Smooth muscle cell (in vitro differentiated cells): ENCODE results near the gene LPCAT1. TPM values are rescaled to one million over a fixed set of nuclear protein-coding genes. Genes with fewer than 3 reads are reported as not detected.

Experiments
- DNase-seq: peaks from one replicate; lab custom pipeline; 2025; ENCODE audit not compliant: unreplicated experiment; lab: John Stamatoyannopoulos, UW
- H2AFZ ChIP-seq: fragments of 200-600 bp; sonication (generic); 2 replicates; pipeline ENCODE4 v1.6.0; 2016; ENCODE audit warnings: antibody characterized with exemption, low read depth, mild to moderate bottlenecking
- H3F3A ChIP-seq: fragments of 200-600 bp; sonication (generic); 2 replicates; pipeline ENCODE4 v1.6.0; 2017; ENCODE audit warnings: antibody characterized with exemption, low read depth
- H3K27ac ChIP-seq: fragments of 200-600 bp; sonication (generic); 2 replicates; pipeline ENCODE4 v1.5.1; 2016; ENCODE audit warnings: low read depth, mild to moderate bottlenecking
- H3K27me3 ChIP-seq: fragments of 200-600 bp; sonication (generic); 2 replicates; pipeline ENCODE4 v1.6.1; 2016; ENCODE audit warnings: low read depth, mild to moderate bottlenecking
- H3K36me3 ChIP-seq: fragments of 200-600 bp; sonication (generic); 2 replicates; pipeline ENCODE4 v1.5.1; 2016; ENCODE audit warnings: low read depth
- H3K4me1 ChIP-seq: fragments of 200-600 bp; sonication (generic); 2 replicates; pipeline ENCODE4 v1.5.1; 2016; ENCODE audit warnings: low read depth
- H3K4me2 ChIP-seq: fragments of 200-600 bp; sonication (generic); 2 replicates; pipeline ENCODE4 v1.6.0; 2016; ENCODE audit warnings: mild to moderate bottlenecking
- H3K4me3 ChIP-seq: fragments of 200-600 bp; sonication (generic); 2 replicates; pipeline ENCODE4 v1.5.1; 2016; ENCODE audit warnings: mild to moderate bottlenecking
- H3K79me2 ChIP-seq: fragments of 200-600 bp; sonication (generic); 2 replicates; pipeline ENCODE4 v1.6.0; 2016; ENCODE audit warnings: low read depth, mild to moderate bottlenecking
- H3K9ac ChIP-seq: fragments of 200-600 bp; sonication (generic); 2 replicates; pipeline ENCODE4 v1.6.0; 2016; ENCODE audit warnings: low read depth
- H3K9me3 ChIP-seq: fragments of 200-600 bp; sonication (generic); replicated peaks from 2 replicates; pipeline ENCODE4 v1.5.1; 2016; ENCODE audit warnings: low read depth
- H4K20me1 ChIP-seq: fragments of 200-600 bp; sonication (generic); 2 replicates; pipeline ENCODE4 v1.6.0; 2016; ENCODE audit warnings: low read depth
- WGBS: methylation state at CpG from one replicate; pipeline ENCODE4 v1.1.7; 2016; ENCODE audit warnings: low lambda C conversion rate; 5-methylcytosine and 5-hydroxymethylcytosine counted together
- polyA plus RNA-seq: library from polyadenylated mRNA; unstranded; fragments of >200 nt; fragmentation: Nextera tagmentation; extraction: Ambion mirVana; gene quantifications from 2 replicates; pipeline ENCODE4 v1.2.1, GENCODE V29; 2016
- total RNA-seq: library from RNA; depleted of rRNA; stranded (reverse); fragments of >200 nt; gene quantifications from 2 replicates; pipeline ENCODE4 v1.2.3, GENCODE V29; 2014
- TF ChIP-seq, protein P1 (sequence below): fragments of 200-600 bp; sonication (generic); IDR thresholded peaks from 2 replicates; pipeline ENCODE4 v1.5.1; 2017; ENCODE audit warnings: borderline replicate concordance, mild to moderate bottlenecking, antibody characterized with exemption; ENCODE audit not compliant: insufficient read depth, poor library complexity, severe bottlenecking

Gene LPCAT1
- total and polyA plus RNA-seq, 2 experiments from 2014 or later = 42.7 to 50.1 TPM

DNA sequence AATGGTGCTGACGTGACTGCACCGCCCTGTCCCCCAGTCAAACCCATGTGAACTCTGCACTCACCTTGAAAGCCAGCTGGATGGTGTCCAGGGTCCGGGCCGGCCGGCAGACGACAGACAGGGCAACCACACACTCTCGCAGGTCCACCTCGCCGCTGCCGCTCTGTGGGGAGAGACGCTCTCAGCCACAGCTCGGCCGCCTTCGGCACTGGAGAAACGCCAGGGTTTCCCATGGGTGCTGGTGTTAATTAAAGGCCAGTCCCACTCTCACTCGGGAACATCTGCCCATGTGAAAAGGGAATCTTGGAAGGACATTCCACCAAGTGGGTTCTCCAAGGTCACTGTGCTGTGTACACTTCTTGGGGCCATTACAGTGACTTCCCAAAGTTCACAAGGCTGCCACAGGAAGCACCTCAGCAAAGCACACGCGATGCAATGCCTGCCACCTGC lies 53.0 kb downstream of the LPCAT1 start:
- Histone ChIP-seq H2AFZ (no peak overlapping the region), H4K20me1 (no peaks in the 10 kb centered on the region), H3K27ac (no peak overlapping the region), H3K27me3 (no peaks in the 10 kb centered on the region), H3K4me1 (no peaks in the 10 kb centered on the region), H3F3A (no peaks in the 10 kb centered on the region), H3K9ac (no peak overlapping the region), H3K36me3 (no peaks in the 10 kb centered on the region), H3K9me3 (no peaks in the 10 kb centered on the region), H3K4me2 (no peak overlapping the region), H3K4me3 (no peak overlapping the region), H3K79me2 (no peaks in the 10 kb centered on the region)
- no peak for DNase-seq
- 91% methylated on average over 18 of the region's 18 CpGs for WGBS
- TF ChIP-seq, protein P1, sequence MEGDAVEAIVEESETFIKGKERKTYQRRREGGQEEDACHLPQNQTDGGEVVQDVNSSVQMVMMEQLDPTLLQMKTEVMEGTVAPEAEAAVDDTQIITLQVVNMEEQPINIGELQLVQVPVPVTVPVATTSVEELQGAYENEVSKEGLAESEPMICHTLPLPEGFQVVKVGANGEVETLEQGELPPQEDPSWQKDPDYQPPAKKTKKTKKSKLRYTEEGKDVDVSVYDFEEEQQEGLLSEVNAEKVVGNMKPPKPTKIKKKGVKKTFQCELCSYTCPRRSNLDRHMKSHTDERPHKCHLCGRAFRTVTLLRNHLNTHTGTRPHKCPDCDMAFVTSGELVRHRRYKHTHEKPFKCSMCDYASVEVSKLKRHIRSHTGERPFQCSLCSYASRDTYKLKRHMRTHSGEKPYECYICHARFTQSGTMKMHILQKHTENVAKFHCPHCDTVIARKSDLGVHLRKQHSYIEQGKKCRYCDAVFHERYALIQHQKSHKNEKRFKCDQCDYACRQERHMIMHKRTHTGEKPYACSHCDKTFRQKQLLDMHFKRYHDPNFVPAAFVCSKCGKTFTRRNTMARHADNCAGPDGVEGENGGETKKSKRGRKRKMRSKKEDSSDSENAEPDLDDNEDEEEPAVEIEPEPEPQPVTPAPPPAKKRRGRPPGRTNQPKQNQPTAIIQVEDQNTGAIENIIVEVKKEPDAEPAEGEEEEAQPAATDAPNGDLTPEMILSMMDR = no peak

DNA sequence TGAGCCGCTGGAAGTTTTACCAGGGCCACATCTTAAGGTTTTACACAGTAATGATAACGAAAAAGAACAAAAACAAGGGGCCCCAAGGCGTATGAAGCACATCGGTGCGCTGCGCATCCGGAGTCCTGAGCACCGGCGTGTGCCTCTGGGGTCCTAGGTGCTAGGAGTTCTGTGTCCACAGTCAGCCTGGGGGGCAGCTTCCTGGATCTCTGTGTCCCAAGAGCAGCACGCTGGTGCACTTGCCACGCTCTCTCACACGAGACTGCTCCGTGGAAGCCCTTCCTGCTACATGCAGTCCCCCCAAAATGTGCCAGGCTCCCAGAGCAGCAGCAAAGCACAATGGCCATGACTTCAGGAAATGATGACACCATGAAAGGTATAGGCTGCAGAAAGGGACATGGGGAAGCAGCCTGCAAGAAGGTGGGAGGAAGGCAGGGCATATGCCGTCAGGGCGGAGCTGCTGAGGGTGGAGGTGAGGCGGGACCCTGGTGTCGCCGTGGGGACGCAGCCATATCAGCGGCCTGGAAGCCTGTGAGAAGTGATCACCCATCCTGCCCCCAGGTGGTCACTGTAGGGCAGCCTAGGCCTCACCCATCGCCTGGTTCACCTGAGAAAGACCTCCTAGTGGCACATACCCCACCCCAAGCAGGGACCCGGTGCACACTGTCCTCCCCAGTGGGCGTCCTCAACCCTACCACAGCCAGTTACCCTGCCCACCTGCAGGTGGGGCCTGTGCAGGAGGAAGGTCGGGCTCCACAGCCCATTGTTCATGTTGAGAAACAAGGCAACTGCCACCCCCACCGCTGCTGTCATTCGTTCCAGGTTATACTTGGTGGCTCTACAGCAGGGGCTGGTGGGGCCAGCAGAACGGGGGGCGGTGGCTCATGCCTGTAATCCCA lies 54.9 kb downstream of the LPCAT1 start:
- Histone ChIP-seq H3K9ac (no peak overlapping the region), H3K79me2 (no peaks in the 10 kb centered on the region), H3K27ac (no peak overlapping the region), H2AFZ (no peak overlapping the region), H3K4me2 (no peak overlapping the region), H3K4me3 (no peak overlapping the region), H3F3A (no peaks in the 10 kb centered on the region), H3K27me3 (no peaks in the 10 kb centered on the region), H3K9me3 (no peaks in the 10 kb centered on the region), H3K4me1 (no peaks in the 10 kb centered on the region), H4K20me1 (no peaks in the 10 kb centered on the region), H3K36me3 (no peaks in the 10 kb centered on the region)
- 96% methylated on average over 28 of the region's 28 CpGs for WGBS
- DNase-seq = no peak
- TF ChIP-seq, protein P1 = no peak

DNA sequence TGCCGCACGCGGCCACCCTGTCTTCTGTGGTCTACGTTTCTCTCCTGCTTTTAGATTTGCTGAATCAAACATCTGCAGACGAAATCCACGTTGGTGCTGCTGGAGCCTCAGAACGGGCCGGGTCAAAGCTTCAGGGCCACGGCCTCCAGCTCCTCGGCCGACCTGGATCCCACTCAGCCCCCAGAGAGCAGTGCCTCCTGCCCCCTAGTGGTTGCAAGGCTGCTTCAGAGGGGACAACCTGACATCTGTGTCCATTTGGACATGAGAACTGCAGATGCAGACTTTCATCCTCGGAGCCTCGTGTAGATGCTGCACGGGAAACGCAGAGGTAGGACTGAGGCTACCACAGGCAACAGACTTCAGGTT lies 55.5 kb downstream of the LPCAT1 start:
- Histone ChIP-seq H3K79me2 (no peaks in the 10 kb centered on the region), H2AFZ (no peak overlapping the region), H3F3A (no peaks in the 10 kb centered on the region), H3K27ac (no peak overlapping the region), H3K4me1 (no peaks in the 10 kb centered on the region), H3K9ac (no peak overlapping the region), H3K4me2 (no peak overlapping the region), H3K9me3 (no peaks in the 10 kb centered on the region), H3K4me3 (no peak overlapping the region), H4K20me1 (no peaks in the 10 kb centered on the region), H3K27me3 (no peaks in the 10 kb centered on the region), H3K36me3 (no peaks in the 10 kb centered on the region)
- DNase-seq = no peak
- WGBS = 92% methylated on average over 15 of the region's 15 CpGs
- TF ChIP-seq, protein P1 = peak; percentile 33
